Prostate gland (tissue), 2 donors: Measurements from ENCODE around the gene RUNX2.

Experiments
- POLR2A ChIP-seq: fragments of 450-650 bp; IDR thresholded peaks from one replicate; pipeline ENCODE4 v1.6.1; 2016; ENCODE audit warnings: antibody characterized with exemption, mild to moderate bottlenecking
- POLR2AphosphoS5 ChIP-seq: sonication (generic); formaldehyde crosslinking; IDR thresholded peaks from one replicate; pipeline ENCODE4 v1.6.1; 2017; ENCODE audit warnings: antibody characterized with exemption
- TF ChIP-seq, protein P1 (sequence below), 4 experiments: fragments of 200-600 bp in 2 of 4; fragments of 450-650 bp in 2 of 4; sonication (generic) in 2 of 4; IDR thresholded peaks; 1 replicate in 3 of 4; 2 replicates in 1 of 4; pipeline ENCODE4 v1.5.1; 2016 to 2019; ENCODE audit warnings: antibody characterized with exemption in 4 of 4, mild to moderate bottlenecking in 2 of 4, moderate library complexity in 2 of 4

DNA sequence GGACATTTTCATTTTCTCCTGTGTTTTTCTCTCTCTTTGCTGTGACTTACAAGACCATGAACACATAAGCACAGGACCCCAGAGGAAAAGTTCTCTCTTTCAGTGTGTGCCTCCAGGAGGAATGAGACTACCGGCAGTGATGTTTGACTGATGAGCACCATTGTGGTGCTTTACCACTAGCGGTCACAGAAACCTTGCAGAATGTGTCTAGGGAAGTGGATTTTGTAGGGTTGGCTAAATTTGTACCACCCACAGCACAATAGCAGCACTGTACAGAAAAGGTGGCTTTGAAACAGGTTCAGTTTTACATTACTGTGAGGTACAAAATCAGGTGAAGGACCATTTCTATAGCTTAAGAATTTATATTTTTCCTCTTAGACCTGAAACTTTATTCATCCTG, 351.5 kb downstream of the RUNX2 start:
- TF ChIP-seq, protein P1, sequence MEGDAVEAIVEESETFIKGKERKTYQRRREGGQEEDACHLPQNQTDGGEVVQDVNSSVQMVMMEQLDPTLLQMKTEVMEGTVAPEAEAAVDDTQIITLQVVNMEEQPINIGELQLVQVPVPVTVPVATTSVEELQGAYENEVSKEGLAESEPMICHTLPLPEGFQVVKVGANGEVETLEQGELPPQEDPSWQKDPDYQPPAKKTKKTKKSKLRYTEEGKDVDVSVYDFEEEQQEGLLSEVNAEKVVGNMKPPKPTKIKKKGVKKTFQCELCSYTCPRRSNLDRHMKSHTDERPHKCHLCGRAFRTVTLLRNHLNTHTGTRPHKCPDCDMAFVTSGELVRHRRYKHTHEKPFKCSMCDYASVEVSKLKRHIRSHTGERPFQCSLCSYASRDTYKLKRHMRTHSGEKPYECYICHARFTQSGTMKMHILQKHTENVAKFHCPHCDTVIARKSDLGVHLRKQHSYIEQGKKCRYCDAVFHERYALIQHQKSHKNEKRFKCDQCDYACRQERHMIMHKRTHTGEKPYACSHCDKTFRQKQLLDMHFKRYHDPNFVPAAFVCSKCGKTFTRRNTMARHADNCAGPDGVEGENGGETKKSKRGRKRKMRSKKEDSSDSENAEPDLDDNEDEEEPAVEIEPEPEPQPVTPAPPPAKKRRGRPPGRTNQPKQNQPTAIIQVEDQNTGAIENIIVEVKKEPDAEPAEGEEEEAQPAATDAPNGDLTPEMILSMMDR (IDR thresholded peaks at IDR 0.05), result no peak
- TF ChIP-seq POLR2AphosphoS5 (no peak), POLR2A (no peak)
